Fibroblast of gingiva (primary cell): ENCODE data around the gene PADI1.
A peak's percentile ranks its signal among the peaks of the same experiment; 100 is the strongest.

ENCODE experiments used
- DNase-seq: peaks from one replicate; pipeline ENCODE4 v3.0.0-alpha.2; 2011; ENCODE audit warnings: low read depth

PADI1 gene

GRCh38 chr1:17198476-17199258 lies 6.3 kb upstream of the PADI1 start:
- DNase-seq = no peak

GRCh38 chr1:17199267-17200044 lies 5.5 kb upstream of the PADI1 start:
- no peak for DNase-seq

- no peak for DNase-seq
These were observed 4.7 kb upstream of the PADI1 start for GRCh38 chr1:17200246-17200645.

- no peak for DNase-seq
These were observed 4.2 kb upstream of the PADI1 start for GRCh38 chr1:17200756-17201155.

DNA sequence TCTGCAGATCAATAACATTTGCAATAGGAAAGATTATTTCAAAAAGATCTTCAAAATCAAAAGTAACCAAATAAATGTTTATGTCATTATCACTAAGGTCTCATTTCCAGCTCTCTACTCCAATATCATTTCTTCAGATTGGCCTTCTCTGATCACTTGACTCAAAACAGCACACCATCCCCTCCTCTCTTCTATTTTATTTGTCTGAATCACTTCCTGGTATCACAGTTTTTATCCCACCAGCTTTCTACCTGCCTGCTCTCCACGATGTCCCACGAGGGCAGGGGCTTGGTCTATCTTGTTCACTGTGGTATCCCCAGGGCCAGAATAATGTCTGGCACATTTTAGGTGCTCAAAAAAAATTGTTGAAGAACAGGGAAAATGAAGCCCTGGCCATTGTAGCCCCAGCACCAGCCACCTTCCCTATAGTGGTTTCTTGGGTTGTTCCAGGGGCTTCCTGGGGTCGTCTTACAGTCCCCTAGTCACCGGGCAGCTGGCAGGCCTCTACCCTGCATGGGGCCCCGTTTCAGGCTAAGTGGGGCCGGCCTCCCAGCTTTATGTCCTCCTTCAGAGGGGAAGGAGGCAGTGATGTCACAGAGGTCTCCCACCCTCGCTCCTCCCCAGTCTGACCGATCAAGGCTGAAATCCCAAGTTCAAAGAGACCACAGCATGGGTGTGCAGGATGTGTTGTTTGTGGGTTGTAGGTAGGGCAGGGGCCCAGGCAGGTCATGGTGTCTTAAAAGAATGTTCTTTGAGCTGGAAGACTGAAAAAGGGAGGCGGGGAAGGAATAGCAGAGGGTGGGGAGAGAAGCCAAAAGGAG lies 3.5 kb upstream of the PADI1 start:
- DNase-seq = no peak

GRCh38 chr1:17205652-17206051 lies 724 bp downstream of the PADI1 start:
- no peak for DNase-seq

DNA sequence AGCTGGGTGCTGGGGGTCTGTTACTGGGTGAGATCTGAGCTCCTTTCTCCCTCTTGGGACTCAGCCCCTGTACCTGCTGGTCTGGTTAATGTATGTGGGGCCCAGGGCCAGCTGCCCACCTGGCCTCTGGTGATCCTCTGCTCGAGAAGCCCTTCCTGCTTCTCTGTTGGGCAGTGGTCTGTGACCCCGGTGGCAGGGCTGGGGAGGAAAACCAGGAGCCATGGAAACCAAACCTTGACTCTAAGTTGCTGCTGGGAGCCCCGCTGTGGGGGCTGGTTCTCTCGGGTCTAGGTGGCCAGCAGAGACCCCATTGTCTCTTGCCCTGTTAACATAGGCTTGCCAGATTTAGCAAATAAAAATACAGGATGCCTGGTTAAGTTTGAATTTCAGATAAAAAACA lies 1.3 kb downstream of the PADI1 start:
- DNase-seq = no peak

GRCh38 chr1:17207046-17207445 lies 2.1 kb downstream of the PADI1 start:
- DNase-seq = no peak

- no peak for DNase-seq
These were observed 2.6 kb downstream of the PADI1 start for GRCh38 chr1:17207540-17207939.

DNA sequence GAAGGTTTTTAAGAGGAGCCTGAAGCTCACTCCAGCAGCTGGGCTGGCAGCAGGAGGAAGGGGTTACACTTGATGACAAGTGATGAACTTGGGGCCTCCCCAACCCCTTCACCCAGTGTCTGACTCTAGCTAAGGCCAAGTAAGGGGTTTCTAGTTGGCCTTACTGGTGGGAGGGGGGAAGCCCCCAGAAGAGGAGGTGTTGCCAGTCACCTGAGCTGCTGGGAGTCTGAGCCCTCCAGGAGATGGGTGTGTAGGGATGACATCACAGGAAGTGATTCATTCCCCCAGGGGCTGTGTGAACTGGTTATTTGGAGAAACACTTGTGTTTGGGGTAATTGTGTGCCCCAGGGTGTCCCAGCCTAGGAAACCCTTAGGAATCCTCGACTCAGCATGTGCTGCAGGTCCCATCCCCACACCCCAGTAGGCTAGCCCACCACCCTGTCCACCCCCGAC lies 3.1 kb downstream of the PADI1 start:
- peak; percentile 23 for DNase-seq

- no peak for DNase-seq
These were observed 3.6 kb downstream of the PADI1 start for GRCh38 chr1:17208546-17208945.

DNA sequence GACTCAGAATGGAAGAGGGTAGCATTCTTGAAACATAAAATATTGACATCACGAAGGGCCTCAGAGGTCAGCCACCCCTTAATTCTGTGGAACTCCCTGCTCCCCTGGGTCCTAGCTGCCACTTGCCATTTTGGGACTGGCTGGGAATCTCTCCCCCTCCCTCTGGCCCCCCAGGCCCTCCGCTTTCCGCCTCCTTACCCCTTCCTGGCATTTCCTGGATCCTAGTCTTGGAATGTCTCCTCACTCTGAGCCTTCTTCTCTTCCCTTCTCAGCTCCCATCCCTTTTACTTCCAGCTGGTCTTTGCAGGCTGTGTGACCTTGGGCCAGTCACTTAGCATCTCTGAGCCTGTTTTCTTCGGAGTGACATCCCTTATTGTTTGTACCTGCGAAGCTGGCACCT lies 4.5 kb downstream of the PADI1 start:
- DNase-seq = no peak

DNA sequence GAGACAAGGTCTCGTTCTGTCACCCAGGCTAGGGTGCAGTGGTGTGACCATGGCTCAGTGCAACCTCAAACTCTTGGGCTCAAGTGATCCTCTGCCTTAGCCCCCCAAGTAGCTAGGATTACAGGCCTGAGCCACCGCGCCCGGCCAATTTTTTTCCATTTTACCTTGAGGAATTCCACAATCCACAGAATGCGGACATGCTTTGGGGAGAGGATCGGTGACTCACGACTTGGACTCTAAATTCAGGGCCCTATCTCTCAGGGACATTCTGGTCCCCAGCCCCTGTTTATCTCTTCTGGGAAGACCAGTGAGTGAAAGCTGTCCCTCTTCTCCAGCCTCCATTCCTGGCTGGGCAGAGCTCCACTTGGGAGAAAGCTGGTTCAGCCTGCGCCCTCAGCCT lies 5.2 kb downstream of the PADI1 start:
- no peak for DNase-seq

GRCh38 chr1:17211377-17211776 lies 6.4 kb downstream of the PADI1 start:
- no peak for DNase-seq

- no peak for DNase-seq
These were observed 7.1 kb downstream of the PADI1 start for GRCh38 chr1:17212009-17212408.

GRCh38 chr1:17212487-17213121 lies 7.7 kb downstream of the PADI1 start:
- DNase-seq = peak; percentile 61

DNA sequence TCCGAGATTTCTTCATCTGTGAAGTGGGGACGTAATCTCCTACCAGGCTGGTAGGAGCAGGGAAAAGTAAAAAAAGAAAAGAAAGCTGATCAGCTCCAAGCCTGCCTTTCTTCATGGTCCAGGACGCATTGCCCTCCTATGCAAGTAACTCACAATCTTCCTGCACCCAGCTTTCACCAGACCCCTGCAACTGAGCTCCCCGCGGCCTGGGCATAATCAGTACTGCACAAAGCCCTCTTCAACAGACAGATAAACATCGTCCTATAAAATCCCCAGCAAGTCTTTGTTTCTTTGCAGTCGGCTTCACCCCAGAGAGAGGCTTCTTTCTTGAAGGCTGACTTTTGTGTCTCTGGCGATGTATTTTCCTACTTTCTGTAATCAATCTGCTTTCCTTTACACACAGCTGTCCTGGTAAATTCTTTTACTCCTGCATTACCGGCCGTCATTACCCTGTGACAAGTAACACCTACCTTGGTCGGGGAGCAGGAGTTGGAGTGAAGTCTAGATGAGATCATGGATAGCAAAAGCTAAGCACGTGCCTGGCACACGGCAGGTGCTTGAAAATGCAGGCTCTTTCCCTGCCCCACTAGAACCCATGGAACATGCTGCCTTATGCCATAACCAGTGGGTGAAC lies 8.3 kb downstream of the PADI1 start:
- DNase-seq = no peak

DNA sequence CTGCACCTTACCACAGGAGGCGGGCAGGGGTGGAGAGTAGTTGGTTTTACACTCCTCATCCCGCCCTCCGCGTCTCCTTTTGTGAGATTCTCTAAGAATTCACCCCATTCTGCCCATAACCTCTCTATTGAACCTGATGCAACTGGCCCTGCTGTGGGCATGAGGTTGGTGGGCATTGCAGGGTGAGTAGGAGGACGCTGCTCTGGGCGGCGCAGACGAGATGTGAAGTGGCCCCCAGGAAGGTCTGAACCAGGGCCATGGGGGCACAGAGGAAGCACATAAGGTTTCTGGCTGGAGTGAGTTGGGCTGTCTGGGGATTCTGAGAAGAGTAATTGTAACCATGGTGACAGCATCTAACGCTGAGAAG lies 8.8 kb downstream of the PADI1 start:
- no peak for DNase-seq

- DNase-seq = no peak
These were observed 10.1 kb downstream of the PADI1 start for GRCh38 chr1:17214876-17215544.

DNA sequence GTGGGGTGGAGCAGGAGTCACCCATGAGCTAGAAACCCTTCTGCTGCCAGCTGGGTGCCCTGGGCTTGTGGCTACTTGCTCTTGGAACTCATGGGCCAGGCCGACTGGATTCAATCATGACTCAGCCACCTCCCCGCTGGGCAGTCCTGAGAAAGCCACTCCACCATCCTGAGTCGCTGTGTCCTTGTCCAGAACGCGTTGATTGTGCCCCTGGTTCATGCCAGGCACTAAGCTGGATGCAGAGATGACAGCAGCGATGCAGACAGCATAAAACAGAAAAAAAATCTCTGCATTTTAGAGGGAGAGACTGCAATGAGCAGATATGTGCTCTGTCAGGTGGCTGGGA lies 10.6 kb downstream of the PADI1 start:
- peak; percentile 17 for DNase-seq

- DNase-seq = no peak
These were observed 11.2 kb downstream of the PADI1 start for GRCh38 chr1:17216078-17216477.
